Stimulated activated CD4-positive, alpha-beta T cell treated with anti-CD3 and anti-CD28 coated beads, TNF-alpha, amount 100 ng/mL, for 48 hours (primary cell): ENCODE data around the gene HAPLN2.
"Not testable (repeated sequence)": the region's sequence is repeated elsewhere in the genome, so short reads cannot be mapped to it uniquely, and the experiment has no call there.

ENCODE experiments used
- DNase-seq, 3 donors: peaks; one replicate each; pipeline ENCODE4 v3.0.0-alpha.2; 2020; ENCODE audit warnings: low read depth in 3 of 3

HAPLN2 gene

DNA sequence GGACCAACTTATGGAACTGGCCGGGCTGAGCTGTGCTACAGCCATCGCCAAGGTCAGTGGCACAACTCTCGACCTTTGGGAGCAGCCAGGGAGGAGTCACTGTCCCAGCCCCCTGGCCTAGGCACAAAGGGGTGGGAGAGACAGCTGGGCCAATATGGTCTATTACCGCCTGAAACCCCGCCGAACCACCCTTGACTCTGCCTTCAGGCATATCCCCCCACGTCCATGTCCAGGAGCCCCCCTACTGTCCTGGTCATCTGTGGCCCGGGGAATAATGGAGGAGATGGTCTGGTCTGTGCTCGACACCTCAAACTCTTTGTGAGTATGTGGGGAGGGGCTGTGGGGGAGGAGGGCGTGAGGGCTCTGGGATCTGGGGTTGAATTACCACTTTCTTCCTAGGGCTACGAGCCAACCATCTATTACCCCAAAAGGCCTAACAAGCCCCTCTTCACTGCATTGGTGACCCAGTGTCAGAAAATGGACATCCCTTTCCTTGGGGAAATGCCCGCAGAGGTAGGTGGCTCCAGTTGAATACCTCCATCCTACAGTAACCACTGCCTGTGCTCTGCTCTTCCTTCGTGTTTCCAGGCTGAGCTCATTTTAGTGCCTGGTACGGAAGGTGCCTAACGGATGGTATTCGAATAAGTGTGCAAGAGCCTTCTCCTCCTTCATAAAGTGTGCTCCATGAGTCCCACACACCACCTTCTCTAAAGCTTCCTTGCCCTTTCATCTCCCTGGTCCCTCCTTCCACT is 26.9 kb upstream of the HAPLN2 start:
- DNase-seq: no peak

DNA sequence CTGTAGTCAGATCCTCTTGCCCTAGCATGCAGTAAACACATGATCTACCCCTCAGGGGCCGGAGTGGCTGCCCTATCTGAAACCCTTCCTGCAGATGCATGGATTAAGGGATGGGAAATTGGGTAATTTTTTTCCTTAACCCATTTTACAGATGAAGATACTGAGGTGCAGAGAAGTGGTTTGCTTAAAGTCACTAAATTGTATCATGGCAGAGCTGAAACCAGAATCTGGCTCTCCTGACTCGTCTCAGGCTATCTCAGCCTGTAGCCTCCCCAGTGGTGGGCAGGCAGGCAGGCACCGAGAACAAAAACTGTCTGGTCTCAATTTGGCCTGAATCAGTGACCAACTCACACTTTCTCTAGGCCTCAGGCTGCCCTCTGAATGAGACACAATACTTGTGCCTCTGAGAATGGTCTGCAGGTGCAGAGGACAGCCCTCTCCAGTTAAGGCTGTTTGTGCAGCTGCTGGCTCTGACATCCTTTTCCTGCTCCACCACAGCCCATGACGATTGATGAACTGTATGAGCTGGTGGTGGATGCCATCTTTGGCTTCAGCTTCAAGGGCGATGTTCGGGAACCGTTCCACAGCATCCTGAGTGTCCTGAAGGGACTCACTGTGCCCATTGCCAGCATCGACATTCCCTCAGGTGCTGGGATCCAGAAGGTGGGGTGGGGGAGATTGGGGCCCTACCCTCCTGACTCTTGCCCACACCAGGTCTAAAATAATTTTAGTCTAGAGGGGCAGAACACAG is 26.1 kb upstream of the HAPLN2 start:
- no peak for DNase-seq

DNA sequence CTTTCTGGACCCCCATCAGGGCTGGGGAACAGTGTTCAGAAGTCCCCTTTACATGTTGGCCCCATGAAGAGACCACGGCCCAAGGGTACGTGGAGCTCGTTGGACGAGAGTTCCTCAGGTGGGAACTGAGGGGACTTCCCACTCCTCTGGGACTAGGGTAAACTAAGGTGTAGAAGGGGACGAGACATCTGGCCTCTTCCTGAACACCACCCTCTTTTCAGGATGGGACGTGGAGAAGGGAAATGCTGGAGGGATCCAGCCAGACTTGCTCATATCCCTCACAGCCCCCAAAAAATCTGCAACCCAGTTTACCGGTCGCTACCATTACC is 25.6 kb upstream of the HAPLN2 start:
- no peak for DNase-seq

DNA sequence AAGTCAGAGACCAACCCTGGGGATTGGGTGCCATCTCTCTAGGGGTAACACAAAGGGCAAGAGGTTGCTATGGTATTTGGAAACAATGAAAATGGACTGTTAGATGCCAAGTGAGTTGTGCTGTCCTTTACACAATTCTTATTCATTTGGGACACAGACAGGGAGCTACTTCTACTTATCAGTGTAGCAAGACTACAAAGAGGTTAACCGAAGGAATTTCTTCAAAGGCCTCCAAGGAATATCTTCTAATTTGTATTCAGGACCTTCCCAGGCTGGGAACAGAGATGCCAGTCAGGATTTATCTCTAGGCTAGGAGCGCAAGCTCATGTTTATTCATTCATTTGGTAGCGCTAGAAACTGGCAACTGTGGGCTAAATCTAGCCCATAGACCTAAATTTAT is 25.0 kb upstream of the HAPLN2 start:
- no peak for DNase-seq

DNA sequence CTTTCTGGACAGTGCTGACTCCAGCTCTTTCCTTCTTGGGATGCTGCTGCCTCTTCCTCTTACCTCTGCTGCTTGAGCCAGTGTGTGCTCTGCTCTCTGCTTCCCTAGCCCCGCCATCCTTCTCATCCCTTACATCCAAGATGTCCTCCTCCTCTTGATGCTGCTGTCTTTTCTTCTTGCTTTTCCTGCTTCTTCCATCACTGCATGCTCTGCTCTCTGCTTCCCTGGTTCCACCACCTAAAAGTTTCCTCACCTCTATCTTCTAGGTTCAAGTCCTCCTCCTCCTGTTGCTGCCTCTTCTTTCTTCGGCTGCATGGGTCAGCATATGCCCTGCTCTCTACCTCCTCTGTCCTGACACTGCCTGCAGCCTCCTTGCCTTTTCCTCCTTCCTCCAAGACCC is 24.2 kb upstream of the HAPLN2 start:
- no peak for DNase-seq

DNA sequence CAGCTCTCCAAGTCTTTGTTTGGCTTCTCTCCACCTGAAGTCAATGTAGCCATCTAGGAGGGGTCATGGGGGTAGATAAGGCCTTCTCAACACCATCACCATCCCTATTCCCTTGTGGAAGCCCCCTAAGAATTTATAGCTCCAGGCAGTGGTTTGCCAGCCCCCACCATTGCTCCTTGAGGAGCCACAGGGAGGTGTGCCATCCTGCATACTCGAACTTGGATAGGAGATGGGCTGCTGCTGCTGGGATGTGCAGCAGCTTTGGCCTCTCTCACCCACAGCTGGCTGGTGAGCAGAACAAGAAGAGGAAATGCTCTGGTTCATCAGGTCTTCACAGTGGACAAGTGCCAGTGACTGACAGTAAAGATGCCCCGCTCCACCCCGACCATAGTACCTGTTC is 22.8 kb upstream of the HAPLN2 start:
- DNase-seq: no peak

DNA sequence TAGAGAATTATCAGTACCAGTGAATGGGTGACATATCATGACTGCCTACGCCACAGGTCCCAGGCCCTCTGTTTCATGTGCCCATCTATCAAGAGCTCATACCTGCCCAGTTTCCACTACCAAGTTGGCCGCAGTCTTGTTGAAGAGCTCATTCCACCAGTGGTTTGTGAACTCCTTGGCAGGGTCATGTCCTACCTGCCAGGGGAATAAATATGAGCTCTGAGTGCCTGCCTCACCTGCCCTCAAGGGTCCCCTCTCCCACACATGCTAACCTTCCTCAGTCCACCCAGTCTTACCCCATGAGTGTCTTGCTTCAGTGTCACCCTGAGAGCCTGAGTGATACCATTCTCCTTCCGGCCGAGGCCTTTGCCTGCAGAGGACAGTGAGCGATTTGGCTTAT is 21.1 kb upstream of the HAPLN2 start:
- DNase-seq: no peak

DNA sequence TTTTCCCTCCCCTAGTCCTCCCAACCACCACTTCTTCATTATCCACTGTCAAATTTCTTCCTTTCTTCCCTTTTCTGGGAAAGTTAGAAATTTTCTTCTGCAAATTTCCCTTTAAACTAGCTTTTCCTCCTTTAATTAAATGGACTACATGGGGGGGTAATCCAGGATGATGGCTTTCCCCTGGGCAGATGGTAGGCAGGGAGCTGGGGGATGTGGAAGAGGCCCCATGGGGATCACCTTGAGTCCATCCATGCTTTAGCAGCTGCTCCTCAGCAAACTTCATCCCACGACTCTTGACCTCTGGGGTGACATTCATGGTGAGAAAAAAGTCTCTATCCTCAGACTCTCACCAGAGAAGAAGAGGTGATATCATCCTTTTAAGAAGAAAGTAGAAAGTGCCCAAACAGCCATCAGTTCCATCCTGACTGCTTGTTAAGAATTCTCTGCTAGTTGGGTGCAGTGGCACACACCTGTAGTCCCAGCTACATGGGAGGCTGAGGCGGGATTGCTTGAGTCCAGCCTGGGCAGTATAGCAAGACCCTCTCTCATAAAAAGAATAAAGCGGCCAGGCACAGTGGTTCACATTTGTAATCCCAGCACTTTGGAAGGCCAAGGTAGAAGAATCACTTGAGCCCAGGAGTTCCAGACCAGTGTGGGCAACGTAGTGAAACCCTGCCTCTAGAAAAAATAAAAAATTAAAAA is 20.3 kb upstream of the HAPLN2 start:
- DNase-seq: no peak

DNA sequence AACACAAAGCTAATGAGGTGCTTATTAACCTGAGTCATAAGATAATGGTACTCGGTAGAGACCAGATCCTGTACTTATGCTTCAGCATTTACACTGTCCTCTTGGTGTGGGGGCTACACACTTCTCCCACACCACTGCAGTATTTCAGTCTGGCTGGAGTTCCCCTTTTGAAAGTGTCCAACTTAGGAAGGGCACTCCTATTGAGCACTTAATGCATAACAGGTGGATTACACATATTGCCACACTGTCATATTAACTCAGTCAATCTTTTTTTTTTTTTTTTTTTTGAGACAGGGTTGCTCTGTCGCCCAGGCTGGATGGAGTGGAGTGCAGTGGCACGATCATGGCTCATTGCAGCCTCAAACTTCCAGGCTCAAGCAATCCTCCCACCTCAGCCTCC is 19.4 kb upstream of the HAPLN2 start:
- no peak for DNase-seq

DNA sequence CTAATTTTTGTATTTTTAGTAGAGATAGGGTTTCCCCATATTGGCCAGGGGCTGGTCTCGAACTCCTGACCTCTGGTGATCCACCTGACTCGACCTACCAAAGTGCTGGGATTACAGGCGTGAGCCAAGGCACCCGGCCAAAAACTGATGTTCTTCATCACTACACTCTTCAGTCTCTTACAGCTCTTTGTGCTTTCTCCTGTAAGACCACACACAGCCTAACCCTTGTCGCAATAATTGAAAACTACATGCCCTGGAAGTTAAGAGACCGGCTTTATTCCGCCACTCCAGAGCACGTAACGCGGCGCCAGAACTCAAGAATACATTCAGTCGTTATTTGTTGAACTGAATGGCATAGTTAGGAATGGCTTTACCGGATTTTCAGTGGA is 18.5 kb upstream of the HAPLN2 start:
- DNase-seq: no peak

DNA sequence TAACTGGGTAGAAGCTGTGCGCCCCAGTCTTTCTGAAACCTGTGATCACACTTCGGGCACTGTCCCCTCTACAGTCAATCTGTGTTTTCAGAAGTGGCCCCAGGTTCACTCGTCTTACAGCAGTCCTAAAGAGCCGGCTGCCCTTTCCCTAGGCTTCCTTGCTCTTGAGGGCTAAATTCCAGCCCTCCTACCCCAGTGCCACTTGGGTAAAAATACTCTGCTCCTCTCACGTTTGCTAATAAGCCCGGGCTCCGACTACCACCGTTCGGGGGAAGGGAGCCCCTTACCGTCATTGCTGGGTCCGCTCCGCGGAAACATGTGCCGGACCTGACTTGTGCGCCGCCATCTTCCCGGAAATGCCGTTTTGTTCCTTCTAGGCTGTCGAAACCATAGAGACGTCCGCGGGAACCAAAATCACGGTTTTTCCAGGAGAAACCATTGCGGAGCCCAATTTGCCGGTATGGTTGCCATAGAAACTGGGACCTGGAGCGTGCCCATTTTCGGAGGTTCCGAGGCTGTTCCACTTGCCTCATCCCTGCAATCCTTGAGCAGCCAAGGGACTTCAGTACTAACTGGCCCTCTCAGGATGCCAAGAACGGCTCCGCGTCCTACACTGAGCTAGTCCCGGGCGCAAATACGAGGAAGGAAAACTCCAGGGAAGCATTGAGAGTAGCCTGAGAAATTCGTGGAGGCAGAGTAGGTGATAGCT is 17.9 kb upstream of the HAPLN2 start, which contains the start of gene GPATCH4:
Gene GPATCH4 (minus strand): TSS at position 358 of the 709 bp plus-strand sequence.
- peak; percentile 63 to 73 (median 66) for DNase-seq

DNA sequence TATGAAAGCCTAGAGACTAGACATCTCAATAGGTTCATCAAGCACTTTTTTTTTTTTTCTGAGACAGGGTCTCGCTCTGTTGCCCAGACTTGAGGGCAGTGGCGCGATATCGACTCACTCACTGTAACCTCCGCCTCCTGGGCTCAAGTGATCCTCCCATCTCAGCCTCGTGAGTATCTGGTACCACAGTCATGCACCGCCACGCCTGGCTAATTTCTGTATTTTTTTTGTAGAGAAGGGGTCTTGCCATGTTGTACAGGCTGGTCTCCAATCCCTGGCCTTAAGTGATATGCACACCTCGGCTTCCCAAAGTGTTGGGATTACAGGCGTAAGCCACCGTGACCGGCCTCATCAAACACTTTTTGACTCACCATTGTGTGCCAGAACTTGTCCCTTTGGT is 17.3 kb upstream of the HAPLN2 start:
- DNase-seq: no peak

DNA sequence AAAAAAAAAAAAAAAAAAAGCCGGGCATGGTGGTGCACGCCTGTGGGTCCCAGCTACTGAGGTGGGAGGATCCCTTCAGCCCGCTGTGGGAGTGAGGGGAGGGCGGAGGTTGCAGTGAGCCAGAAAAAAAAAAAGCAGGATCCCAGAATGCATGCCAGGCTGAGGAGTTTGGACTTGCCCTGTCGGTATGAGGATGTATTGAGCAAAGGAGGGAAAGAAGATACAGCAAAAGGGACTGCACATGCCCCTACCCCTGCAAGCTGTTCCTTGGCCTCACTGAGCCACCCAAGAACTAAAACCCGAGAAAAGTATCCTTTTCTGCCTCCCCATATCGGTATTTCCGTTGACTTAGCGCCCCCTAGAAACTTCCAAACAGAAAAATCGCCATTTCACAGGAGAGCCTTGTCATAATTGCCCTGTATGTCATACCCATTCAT is 16.6 kb upstream of the HAPLN2 start:
- DNase-seq: no peak

DNA sequence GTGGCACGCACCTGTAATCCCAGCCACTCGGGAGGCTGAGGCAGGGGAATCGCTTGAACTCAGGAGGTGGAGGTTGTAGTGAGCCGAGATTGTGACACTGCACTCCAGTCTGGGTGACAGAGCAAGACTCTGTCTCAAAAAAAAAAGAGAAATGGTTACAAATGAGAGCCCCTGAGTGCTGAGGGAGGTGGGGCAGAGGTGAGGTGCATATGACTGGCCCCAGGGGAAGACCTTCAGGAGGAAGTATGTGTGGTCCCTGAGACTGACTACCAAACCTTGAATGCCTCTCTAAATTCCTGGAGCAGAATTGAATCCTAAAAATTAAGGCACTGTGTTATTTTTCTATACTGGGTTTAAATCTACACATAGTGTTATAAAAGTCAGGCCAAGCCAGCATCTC is 11.9 kb upstream of the HAPLN2 start:
- not testable (repeated sequence) for DNase-seq

DNA sequence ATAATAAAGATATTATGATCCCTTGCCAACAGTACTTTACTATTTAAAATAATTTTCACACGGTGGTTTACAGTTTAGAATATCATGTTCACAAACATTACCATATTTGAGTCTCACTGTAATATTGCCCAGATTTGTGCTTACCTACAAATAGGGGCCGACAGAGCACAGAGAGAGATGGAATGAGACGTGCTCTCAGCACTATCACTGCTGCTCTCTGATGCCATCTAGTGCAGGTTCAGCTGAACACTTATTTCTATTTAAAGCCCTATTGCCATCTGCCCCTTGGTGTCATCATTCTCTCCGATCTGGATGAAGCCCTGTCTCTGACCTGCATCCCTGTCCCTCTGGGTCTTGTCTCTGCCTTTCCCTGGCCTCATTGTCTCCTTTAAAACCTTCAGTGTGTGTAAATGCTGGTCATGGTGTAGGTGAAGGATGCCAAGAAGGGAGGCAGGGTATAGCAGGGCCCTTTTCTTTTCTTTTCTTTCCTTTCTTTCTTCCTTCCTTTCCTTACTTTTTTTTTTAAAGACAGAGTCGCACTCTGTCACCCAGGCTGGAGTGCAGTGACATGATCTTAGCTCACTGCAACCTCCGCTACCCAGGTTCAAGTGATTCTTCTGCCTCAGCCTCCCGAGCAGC is 11.1 kb upstream of the HAPLN2 start:
- peak in 2 of 3 donors; percentile 33 to 56 for DNase-seq

DNA sequence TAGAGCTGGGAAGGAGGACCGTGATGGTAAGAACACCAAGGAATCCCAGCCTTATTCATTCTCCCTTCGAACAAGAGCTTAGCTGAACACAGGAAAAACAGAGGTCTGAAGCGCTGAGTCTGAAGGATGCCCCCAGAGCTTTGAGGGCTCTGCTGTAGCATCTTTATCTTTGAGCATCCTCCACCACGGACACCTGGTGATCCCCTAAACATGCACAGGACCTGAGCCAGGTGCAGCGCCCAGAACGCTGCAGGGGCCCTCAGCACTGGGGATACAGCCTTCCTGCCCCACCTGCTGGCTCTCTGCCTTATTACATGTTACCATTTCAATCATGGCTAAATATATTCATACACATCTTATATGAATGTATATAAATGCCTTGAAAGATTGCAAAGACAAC is 10.2 kb upstream of the HAPLN2 start:
- DNase-seq: peak in 2 of 3 donors; percentile 32 to 49

DNA sequence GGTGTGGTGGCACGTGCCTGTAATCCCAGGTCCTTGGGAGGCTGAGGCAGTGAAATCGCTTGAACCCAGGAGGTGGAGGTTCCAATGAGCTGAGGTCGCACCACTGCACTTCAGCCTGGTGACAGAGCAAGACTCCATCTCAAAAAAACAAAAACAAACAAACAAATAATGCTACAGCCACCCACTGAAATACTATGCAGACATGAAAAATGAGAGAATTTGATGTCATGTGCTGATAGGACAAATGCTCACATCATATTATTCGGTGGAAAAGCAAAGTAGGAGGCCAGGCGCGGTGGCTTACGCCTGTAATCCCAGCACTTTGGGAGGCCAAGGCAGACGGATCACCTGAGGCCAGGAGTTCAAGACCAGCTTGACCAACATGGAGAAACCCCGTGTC is 9.1 kb upstream of the HAPLN2 start:
- not testable (repeated sequence) for DNase-seq

DNA sequence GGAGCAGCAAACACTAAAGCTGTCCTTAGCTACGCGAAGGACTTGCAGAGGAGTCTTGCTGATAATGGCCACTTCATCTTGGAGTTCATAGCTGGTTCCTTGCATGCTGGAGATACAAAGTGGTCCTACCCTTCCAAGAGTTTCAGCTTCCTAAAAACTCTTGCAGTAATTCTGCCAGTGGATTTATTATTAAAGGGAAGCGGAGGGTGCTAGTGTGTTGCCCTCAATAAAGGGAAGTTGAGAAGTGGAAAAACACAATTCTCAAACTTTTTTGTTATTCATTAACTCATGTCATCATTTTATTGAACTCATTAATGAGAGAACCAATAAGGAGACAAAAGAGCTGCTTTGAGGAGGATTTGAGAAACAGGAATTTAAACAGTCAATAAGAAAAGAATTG is 6.5 kb upstream of the HAPLN2 start:
- DNase-seq: no peak

DNA sequence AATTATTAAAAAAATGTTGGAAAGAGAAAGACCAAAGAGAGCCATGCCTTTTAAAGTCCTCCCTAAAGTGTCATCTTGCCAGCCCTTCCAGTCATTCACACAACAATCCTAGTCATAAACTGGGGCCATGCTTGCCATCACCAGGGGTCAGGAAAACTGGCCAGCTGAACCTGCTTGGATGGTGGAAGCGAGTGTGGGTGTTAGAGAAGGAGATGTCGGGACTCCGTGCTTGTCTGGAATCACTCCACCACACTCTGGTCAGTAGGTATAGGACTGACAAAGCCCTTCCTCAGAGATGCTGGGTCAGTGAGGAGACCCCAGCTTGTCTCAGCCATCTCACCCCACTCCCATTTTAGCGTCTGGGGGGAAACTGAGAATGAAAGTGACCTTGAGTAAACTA is 3.3 kb upstream of the HAPLN2 start:
- DNase-seq: no peak

DNA sequence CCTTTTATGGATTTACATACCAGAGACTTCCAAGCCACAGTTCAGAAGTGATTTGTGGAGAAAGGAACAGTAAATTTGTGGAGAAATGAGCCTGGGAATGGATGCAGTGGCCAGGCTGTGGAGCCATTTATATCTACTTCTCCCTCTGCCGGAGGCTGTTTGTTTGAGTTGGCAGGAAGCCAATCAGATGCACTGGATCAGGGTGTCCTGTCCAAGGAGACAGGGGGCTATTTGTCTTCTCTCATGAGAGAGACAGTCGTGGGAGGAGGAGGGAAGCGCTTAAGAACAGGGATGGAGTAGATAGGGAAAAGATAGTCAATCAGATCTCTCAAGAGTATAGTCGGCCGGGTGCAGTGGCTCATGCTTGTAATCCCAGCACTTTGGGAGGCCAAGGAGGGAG is 2.8 kb upstream of the HAPLN2 start:
- DNase-seq: no peak

DNA sequence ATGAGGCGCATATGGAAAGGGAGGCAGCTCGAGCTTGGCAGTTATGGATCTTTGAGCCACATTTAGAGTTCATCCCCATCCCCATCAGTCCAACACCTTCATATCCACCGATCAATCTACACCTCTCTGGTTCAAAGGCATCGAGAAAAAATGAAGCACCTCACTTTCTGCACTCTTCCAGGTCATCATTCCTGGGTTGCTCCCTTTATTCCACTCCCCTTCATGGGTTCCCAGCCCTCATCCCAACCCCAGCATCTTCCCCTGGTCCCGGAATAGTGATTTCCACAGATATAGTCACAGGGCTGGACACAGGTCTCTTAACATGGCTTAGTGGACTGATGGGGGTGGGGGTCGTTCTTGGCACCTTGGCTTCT is 354 bp downstream of the HAPLN2 start:
- DNase-seq: no peak
